ENCODE data around the gene IL1RN. TPM values are rescaled to one million over a fixed set of nuclear protein-coding genes. Genes with fewer than 3 reads are reported as not detected.

IL1RN gene
- total and polyA plus RNA-seq, 2 of the 8 experiments (the other 6 are each of a cell fraction or from before 2014, with no cell fraction given), result not detected

- 86% methylated on average over 4 of the region's 10 CpGs; no CpG with 5 or more reads in 1 of the 2 experiments for WGBS, 2 experiments (ENCODE audit: extremely low coverage in 1 of 2, insufficient coverage in 1 of 2, insufficient read length in 1 of 2, insufficient replicate concordance in 2 of 2, low coverage in 1 of 2, low lambda C conversion rate in 2 of 2, missing lambda C conversion rate in 1 of 2)
- H2BK5ac ChIP-seq (ENCODE audit: low read depth, low read length), result no peak overlapping the region
- no peak overlapping the region for H3K27ac ChIP-seq (ENCODE audit: low read depth, low read length)
- no peak overlapping the region for H4K5ac ChIP-seq (ENCODE audit: insufficient read length, low read depth, low read length)
- FAIRE-seq (no peak), DNase-seq (ENCODE audit: low read depth in 1 of 2, low spot score in 2 of 2) (peak in 1 of 2 experiments; percentile 8)
- H3K14ac ChIP-seq (ENCODE audit: insufficient read length), result no peak overlapping the region
- no peaks in the 10 kb centered on the region for H3K23me2 ChIP-seq (ENCODE audit: low read depth, low read length)
- no peak overlapping the region for H2AFZ ChIP-seq (ENCODE audit: low read length)
- no peak overlapping the region for H4K91ac ChIP-seq (replicated peaks; ENCODE audit: insufficient read length, low read length)
- POLR2A ChIA-PET (ENCODE audit: partially characterized antibody), result no interaction called here
- H3K4me2 ChIP-seq (ENCODE audit: insufficient read depth in 1 of 2, low read depth in 2 of 2, low read length in 2 of 2), result no peak overlapping the region
- H2AK5ac ChIP-seq (ENCODE audit: low read depth, low read length), result 0 out of 2 replicates have a peak overlapping the region, but pooled peaks have one; percentile 13
- H3K23ac ChIP-seq (ENCODE audit: insufficient read length), result no peak overlapping the region
- no peak overlapping the region for H3K18ac ChIP-seq (ENCODE audit: extremely low read depth, low read length)
- H4K20me1 ChIP-seq (replicated peaks in 1 of 2; ENCODE audit: control insufficient read depth in 1 of 2, insufficient read depth in 2 of 2, low read length in 2 of 2), result peaks cover 0 to 2% of the 10 kb centered on the region in 2 experiments
- no peaks in the 10 kb centered on the region for H3K27me3 ChIP-seq (replicated peaks in 1 of 4; ENCODE audit: control insufficient read depth in 3 of 4, extremely low read depth in 1 of 4, insufficient read depth in 3 of 4, low read length in 3 of 4)
- H3K4me3 ChIP-seq (ENCODE audit: extremely low read depth in 1 of 4, insufficient read depth in 2 of 4, low read depth in 3 of 4, low read length in 4 of 4), result no peak overlapping the region
- no peak overlapping the region for H3K56ac ChIP-seq (replicated peaks; ENCODE audit: insufficient read length, low read depth, low read length)
- H3K9ac ChIP-seq (replicated peaks in 1 of 4; ENCODE audit: extremely low read depth in 1 of 4, low read depth in 3 of 4, low read length in 3 of 4), result no peak overlapping the region
- peaks cover 0 to 4% (median 0%) of the 10 kb centered on the region in 4 experiments; a peak in 1 of 7 replicates for H3K4me1 ChIP-seq (replicated peaks in 1 of 4; ENCODE audit: control insufficient read depth in 3 of 4, insufficient read depth in 4 of 4, low read length in 3 of 4)
- no peaks in the 10 kb centered on the region for H3K79me2 ChIP-seq (ENCODE audit: control insufficient read depth in 1 of 2, insufficient read depth in 2 of 2, low read length in 2 of 2)
- no peaks in the 10 kb centered on the region for H3K9me3 ChIP-seq (ENCODE audit: insufficient read depth in 2 of 2, low read depth in 1 of 2, low read length in 1 of 2)
- H3K79me1 ChIP-seq (ENCODE audit: low read depth, low read length), result no peaks in the 10 kb centered on the region
- H3K4ac ChIP-seq (replicated peaks; ENCODE audit: insufficient read length, low read depth, low read length), result no peak overlapping the region
- CTCF ChIA-PET (ENCODE audit: partially characterized antibody), result interaction anchor here (0.6 to 10.3 kb wide), 4 partner anchors 8 to 81 kb away, joined by 3 to 71 read pairs (median 7); no protein-coding TSS in a partner anchor
- H4K8ac ChIP-seq (ENCODE audit: extremely low read depth, insufficient read depth, low read length), result no peak overlapping the region
- H2BK15ac ChIP-seq (ENCODE audit: low read length), result no peak overlapping the region
- H3K36me3 ChIP-seq (ENCODE audit: control insufficient read depth in 2 of 4, insufficient read depth in 4 of 4, low read length in 3 of 4), result no peaks in the 10 kb centered on the region
- H2BK120ac ChIP-seq (replicated peaks; ENCODE audit: low read depth, low read length), result no peak overlapping the region
- H2BK20ac ChIP-seq (ENCODE audit: low read length), result no peak overlapping the region
- no peak overlapping the region for H2BK12ac ChIP-seq (ENCODE audit: low read depth, low read length)
- TF ChIP-seq EGR1 (IDR thresholded peaks at IDR 0.05; ENCODE audit: borderline replicate concordance, low read depth, low read length) (no peak), RFX5 (IDR thresholded peaks at IDR 0.05; ENCODE audit: borderline replicate concordance, low read depth, low read length) (no peak), RBBP5 (IDR thresholded peaks at IDR 0.05; ENCODE audit: borderline replicate concordance, low read depth, low read length) (no peak), EP300 (IDR thresholded peaks at IDR 0.05; ENCODE audit: borderline replicate concordance in 1 of 2, low read depth in 2 of 2, low read length in 2 of 2) (no peak), ZNF274 (IDR thresholded peaks at IDR 0.05; ENCODE audit: borderline replicate concordance, extremely low read depth, low read length) (no peak), MAFK (IDR thresholded peaks at IDR 0.05; ENCODE audit: low read depth, low read length) (no peak), HDAC6 (IDR thresholded peaks at IDR 0.05; ENCODE audit: low read depth, low read length) (no peak), POU5F1 (IDR thresholded peaks at IDR 0.05; ENCODE audit: low read depth, low read length) (no peak), KDM4A (IDR thresholded peaks at IDR 0.05; ENCODE audit: low read depth, low read length, severe bottlenecking) (no peak), HDAC2 (IDR thresholded peaks at IDR 0.05; ENCODE audit: borderline replicate concordance in 1 of 2, low read depth in 2 of 2, low read length in 2 of 2) (no peak)
Observed at GRCh38 chr2:113116100-113116958, 11.1 kb upstream of the IL1RN start.

All from H1 (cell line).